T-helper 9 cell (primary cell): ENCODE results near the gene GPER1.
A peak's percentile ranks its signal among the peaks of the same experiment; 100 is the strongest.

Source experiments
- DNase-seq: peaks from one replicate; pipeline ENCODE4 v3.0.0-alpha.2; 2020

Gene GPER1

GRCh38 chr7:1054438-1054837 is 33.5 kb upstream of the GPER1 start:
- no peak for DNase-seq

- DNase-seq: no peak
Observed at GRCh38 chr7:1054861-1055450, 33.0 kb upstream of the GPER1 start.

- no peak for DNase-seq
Observed at GRCh38 chr7:1055491-1055955, 32.4 kb upstream of the GPER1 start.

GRCh38 chr7:1055956-1056784 is 31.7 kb upstream of the GPER1 start:
- DNase-seq: no peak

- no peak for DNase-seq
Observed at GRCh38 chr7:1056785-1057410, 31.0 kb upstream of the GPER1 start.

GRCh38 chr7:1057416-1058291 is 30.3 kb upstream of the GPER1 start:
- DNase-seq: no peak

GRCh38 chr7:1058311-1058710 is 29.6 kb upstream of the GPER1 start:
- no peak for DNase-seq

GRCh38 chr7:1058821-1059199 is 29.1 kb upstream of the GPER1 start:
- peak; percentile 17 for DNase-seq

GRCh38 chr7:1059200-1060091 is 28.5 kb upstream of the GPER1 start:
- DNase-seq: no peak

GRCh38 chr7:1060315-1061072 is 27.4 kb upstream of the GPER1 start:
- no peak for DNase-seq

- DNase-seq: no peak
Observed at GRCh38 chr7:1061180-1061579, 26.7 kb upstream of the GPER1 start.

GRCh38 chr7:1062296-1063294 is 25.3 kb upstream of the GPER1 start:
- no peak for DNase-seq

GRCh38 chr7:1063361-1063760 is 24.6 kb upstream of the GPER1 start:
- DNase-seq: no peak

- DNase-seq: no peak
Observed at GRCh38 chr7:1064581-1064980, 23.3 kb upstream of the GPER1 start.

GRCh38 chr7:1065263-1065584 is 22.7 kb upstream of the GPER1 start:
- DNase-seq: no peak

- DNase-seq: peak; percentile 83
Observed at GRCh38 chr7:1065585-1066241, 22.2 kb upstream of the GPER1 start.

GRCh38 chr7:1066242-1066588 is 21.7 kb upstream of the GPER1 start:
- no peak for DNase-seq

- DNase-seq: no peak
Observed at GRCh38 chr7:1068013-1068412, 19.9 kb upstream of the GPER1 start.

- no peak for DNase-seq
Observed at GRCh38 chr7:1068619-1069018, 19.3 kb upstream of the GPER1 start.
